ENCODE measurements around the gene CPXM2. TPM values are rescaled to one million over a fixed set of nuclear protein-coding genes. Genes with fewer than 3 reads are reported as not detected.

CPXM2 gene
- total RNA-seq, 1 experiment from 2014 or later: not detected

- no peaks in the 10 kb centered on the region for H3K36me3 Mint-ChIP-seq (ENCODE audit: insufficient read depth, unreplicated experiment)
- DNase-seq (ENCODE audit: unreplicated experiment): no peak
- no peaks in the 10 kb centered on the region for H3K4me1 Mint-ChIP-seq (ENCODE audit: insufficient read depth, unreplicated experiment)
- H3K9me3 Mint-ChIP-seq (ENCODE audit: unreplicated experiment): no peaks in the 10 kb centered on the region
- CTCF ChIA-PET: interaction anchor here (0.5 to 0.7 kb wide), 2 partner anchors 53 to 175 kb away, joined by 3 to 4 read pairs; no protein-coding TSS in a partner anchor
- TF ChIP-seq, protein P1, sequence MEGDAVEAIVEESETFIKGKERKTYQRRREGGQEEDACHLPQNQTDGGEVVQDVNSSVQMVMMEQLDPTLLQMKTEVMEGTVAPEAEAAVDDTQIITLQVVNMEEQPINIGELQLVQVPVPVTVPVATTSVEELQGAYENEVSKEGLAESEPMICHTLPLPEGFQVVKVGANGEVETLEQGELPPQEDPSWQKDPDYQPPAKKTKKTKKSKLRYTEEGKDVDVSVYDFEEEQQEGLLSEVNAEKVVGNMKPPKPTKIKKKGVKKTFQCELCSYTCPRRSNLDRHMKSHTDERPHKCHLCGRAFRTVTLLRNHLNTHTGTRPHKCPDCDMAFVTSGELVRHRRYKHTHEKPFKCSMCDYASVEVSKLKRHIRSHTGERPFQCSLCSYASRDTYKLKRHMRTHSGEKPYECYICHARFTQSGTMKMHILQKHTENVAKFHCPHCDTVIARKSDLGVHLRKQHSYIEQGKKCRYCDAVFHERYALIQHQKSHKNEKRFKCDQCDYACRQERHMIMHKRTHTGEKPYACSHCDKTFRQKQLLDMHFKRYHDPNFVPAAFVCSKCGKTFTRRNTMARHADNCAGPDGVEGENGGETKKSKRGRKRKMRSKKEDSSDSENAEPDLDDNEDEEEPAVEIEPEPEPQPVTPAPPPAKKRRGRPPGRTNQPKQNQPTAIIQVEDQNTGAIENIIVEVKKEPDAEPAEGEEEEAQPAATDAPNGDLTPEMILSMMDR (IDR thresholded peaks at IDR 0.05; ENCODE audit: unreplicated experiment): no peak
- no peak overlapping the region for H3K4me3 Mint-ChIP-seq (ENCODE audit: unreplicated experiment)
- no peak overlapping the region for H3K27ac Mint-ChIP-seq (ENCODE audit: low read depth, unreplicated experiment)
- no TSS peak for BruUV-seq (replicated peaks)
- POLR2A ChIA-PET: no interaction called here
- intact Hi-C loops (cut with micrococcal nuclease): no loop called here
- peaks cover 55% of the 10 kb centered on the region for H3K27me3 Mint-ChIP-seq (ENCODE audit: insufficient read depth, unreplicated experiment)
Observed at GRCh38 chr10:123704076-123704475, 187.5 kb downstream of the CPXM2 start.

DNA sequence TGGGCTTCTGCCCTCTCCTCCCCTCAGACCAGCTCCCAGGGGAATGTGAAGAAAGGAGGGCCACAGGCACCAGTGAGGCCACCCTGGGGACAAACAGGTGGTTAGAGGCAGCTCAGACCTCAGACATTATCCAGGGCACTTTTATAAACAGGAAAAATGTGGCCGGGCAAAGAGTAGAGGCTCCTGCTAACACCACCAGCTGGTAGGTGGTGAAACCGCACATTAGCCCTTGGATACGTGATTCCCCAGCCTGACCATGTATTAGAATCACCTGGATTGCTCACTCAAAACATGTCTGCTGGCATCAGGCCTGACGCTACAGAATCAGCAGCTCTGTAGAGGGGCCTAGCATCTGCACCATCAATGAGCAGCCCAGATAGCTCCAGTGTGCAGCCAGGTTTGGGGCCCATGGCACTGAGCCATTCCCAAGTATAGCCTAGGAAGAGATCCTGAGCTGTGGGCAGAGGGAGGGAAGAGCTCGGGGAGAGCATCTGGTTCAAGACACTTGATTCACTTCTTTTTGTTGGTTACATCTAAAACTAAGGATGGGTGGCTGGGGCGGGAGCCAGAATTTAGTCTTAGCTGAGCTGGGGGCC lies 188.3 kb downstream of the CPXM2 start:
- Mint-ChIP-seq H3K4me3 (ENCODE audit: unreplicated experiment) (no peak overlapping the region), H3K4me1 (ENCODE audit: insufficient read depth, unreplicated experiment) (no peaks in the 10 kb centered on the region)
- intact Hi-C loops (cut with micrococcal nuclease): no loop called here

More for the DNA sequence above, 188.3 kb downstream of the CPXM2 start:
- ChIA-PET POLR2A (no interaction called here), CTCF (interaction anchor here (0.5 to 0.6 kb wide), 2 partner anchors 175 to 704 kb away, joined by 3 to 4 read pairs; no protein-coding TSS in a partner anchor)
- H3K9me3 Mint-ChIP-seq (ENCODE audit: unreplicated experiment): no peaks in the 10 kb centered on the region
- peaks cover 50% of the 10 kb centered on the region for H3K27me3 Mint-ChIP-seq (ENCODE audit: insufficient read depth, unreplicated experiment)
- no TSS peak for BruUV-seq (replicated peaks)
- DNase-seq (ENCODE audit: unreplicated experiment): no peak
- TF ChIP-seq, protein P1 (IDR thresholded peaks at IDR 0.05; ENCODE audit: unreplicated experiment): no peak
- no peak overlapping the region for H3K27ac Mint-ChIP-seq (ENCODE audit: low read depth, unreplicated experiment)
- no peaks in the 10 kb centered on the region for H3K36me3 Mint-ChIP-seq (ENCODE audit: insufficient read depth, unreplicated experiment)

Other genes starting within 250 kb of the CPXM2 start
- not detected in 2 replicates for gene GPR26, start 225.5 kb downstream of the CPXM2 start, total RNA-seq (2022)
- gene CHST15, start 201.8 kb upstream of the CPXM2 start, total RNA-seq (2022): 32.8 and 38.8 TPM in 2 replicates